GM12878 (cell line): Measurements from ENCODE around the gene UROC1. TPM values are rescaled to one million over a fixed set of nuclear protein-coding genes. Genes with fewer than 3 reads are reported as not detected.

Experiments
- ATAC-seq: fragments of 200-7000 bp; cut with Tn5 transposase; 3 replicates; pipeline ENCODE4 v1.9.1; 2020; ENCODE audit warnings: mild to moderate bottlenecking, moderate library complexity
- BruUV-seq: library from RNA; stranded (reverse); fragments of 400-500 nt; replicated peaks from 2 replicates; lab custom pipeline; 2021; lab: Mats Ljungman, UMichigan
- CTCF ChIA-PET: fragments of 300-600 bp; sonication (Branson Sonifier 250); formaldehyde crosslinking; extraction: SDS; loops from one replicate; lab custom pipeline; 2021; ENCODE audit warnings: inconsistent platforms; lab: Yijun Ruan, JAX
- POLR2A ChIA-PET: fragments of 350-600 bp; formaldehyde crosslinking; extraction: SDS; loops from one replicate; lab custom pipeline; 2021; ENCODE audit warnings: inconsistent platforms; lab: Charles Lee
- RAD21 ChIA-PET: fragments of 300-600 bp; sonication (Branson Sonifier 250); formaldehyde crosslinking; loops from one replicate; lab custom pipeline; 2023; ENCODE audit warnings: antibody characterized with exemption; ENCODE audit not compliant: unreplicated experiment; lab: Charles Lee
- SMC1A ChIA-PET: fragments of 300-600 bp; sonication (Branson Sonifier 250); formaldehyde crosslinking; loops from one replicate; lab custom pipeline; 2023; ENCODE audit not compliant: unreplicated experiment, uncharacterized antibody; lab: Charles Lee
- DNase-seq: peaks from one replicate; pipeline ENCODE4 v3.0.0-alpha.2; 2011; ENCODE audit warnings: low read depth, low spot score
- FAIRE-seq: peaks from 3 replicates; lab custom pipeline; 2011; peaks lifted over from hg19 to GRCh38; lab: Jason Lieb, UNC
- H2AFZ ChIP-seq: 2 replicates; pipeline ENCODE4 v1.6.0; 2011; ENCODE audit warnings: low read depth, low read length, control low read depth; ENCODE audit not compliant: control insufficient read depth
- H3K27ac ChIP-seq: 2 replicates; pipeline ENCODE4 v1.5.1; 2011; ENCODE audit warnings: control low read depth; ENCODE audit not compliant: control insufficient read depth, insufficient read depth
- H3K27me3 ChIP-seq, 2 experiments: replicated peaks in 1 of 2; 2 replicates each; pipeline versions ENCODE4 v1.6.0 to v1.6.1; 2011; ENCODE audit warnings: low read length in 1 of 2; ENCODE audit not compliant: control insufficient read depth in 2 of 2, insufficient read depth in 2 of 2
- H3K36me3 ChIP-seq, 2 experiments: 2 replicates each; pipeline ENCODE4 v1.5.1; 2011; ENCODE audit warnings: low read length in 1 of 2; ENCODE audit not compliant: control insufficient read depth in 2 of 2, insufficient read depth in 2 of 2
- H3K4me1 ChIP-seq: 2 replicates; pipeline ENCODE4 v1.6.1; 2011; ENCODE audit warnings: mild to moderate bottlenecking, low read length, moderate library complexity, mixed read lengths; ENCODE audit not compliant: control insufficient read depth, insufficient read depth
- H3K4me2 ChIP-seq: 2 replicates; pipeline ENCODE4 v1.6.0; 2011; ENCODE audit warnings: control low read depth; ENCODE audit not compliant: control insufficient read depth, insufficient read depth
- H3K4me3 ChIP-seq: fragments of 200-600 bp; sonication (generic); 2 replicates; pipeline ENCODE4 v1.5.1; 2016
- H3K79me2 ChIP-seq: 2 replicates; pipeline ENCODE4 v1.6.0; 2011; ENCODE audit warnings: low read length; ENCODE audit not compliant: control insufficient read depth, insufficient read depth
- H3K9ac ChIP-seq: 2 replicates; pipeline ENCODE4 v1.8.0; 2011; ENCODE audit warnings: low read length, control low read depth, mixed read lengths; ENCODE audit not compliant: control insufficient read depth, insufficient read depth
- H3K9me3 ChIP-seq: replicated peaks from 3 replicates; pipeline ENCODE4 v1.5.1; 2011; ENCODE audit warnings: mild to moderate bottlenecking, low read length; ENCODE audit not compliant: control insufficient read depth, insufficient read depth
- H4K20me1 ChIP-seq: 2 replicates; pipeline ENCODE4 v1.6.0; 2011; ENCODE audit not compliant: control insufficient read depth, insufficient read depth
- BCLAF1 ChIP-seq: fragments of 450-650 bp; IDR thresholded peaks from 2 replicates; pipeline ENCODE4 v1.6.1; 2017; ENCODE audit warnings: antibody characterized with exemption, mild to moderate bottlenecking, moderate library complexity
- CEBPB ChIP-seq, 2 experiments: fragments of 150-350 bp in 1 of 2; IDR thresholded peaks; 2 replicates each; pipeline ENCODE4 v1.6.1; 2012 to 2014; ENCODE audit warnings: low read depth in 2 of 2, low read length in 2 of 2, borderline replicate concordance in 1 of 2, inconsistent platforms in 1 of 2
- CREB1 ChIP-seq: IDR thresholded peaks from 2 replicates; pipeline ENCODE4 v1.6.1; 2012; ENCODE audit warnings: low read depth, mild to moderate bottlenecking, inconsistent platforms
- ESRRA ChIP-seq: IDR thresholded peaks from 2 replicates; pipeline ENCODE4 v1.6.1; 2012; ENCODE audit warnings: mild to moderate bottlenecking, low read length, improper control_type of control experiment
- FOS ChIP-seq: IDR thresholded peaks from 3 replicates; pipeline ENCODE4 v1.6.1; 2011; ENCODE audit warnings: borderline replicate concordance; ENCODE audit not compliant: insufficient read length; ENCODE audit errors: extremely low read depth
- IKZF2 ChIP-seq, 2 experiments: fragments of 450-650 bp; IDR thresholded peaks; 2 replicates each; pipeline ENCODE4 v1.6.1; 2017; ENCODE audit warnings: mild to moderate bottlenecking in 2 of 2, moderate library complexity in 2 of 2
- IRF4 ChIP-seq: IDR thresholded peaks from 2 replicates; pipeline ENCODE4 v1.6.1; 2011; ENCODE audit warnings: low read depth, low read length
- IRF5 ChIP-seq: fragments of 450-650 bp; IDR thresholded peaks from 2 replicates; pipeline ENCODE4 v1.6.1; 2017; ENCODE audit warnings: borderline replicate concordance
- POU2F2 ChIP-seq: IDR thresholded peaks from 3 replicates; pipeline ENCODE4 v1.6.1; 2011; ENCODE audit warnings: low read depth, mild to moderate bottlenecking, low read length, borderline replicate concordance
- RAD21 ChIP-seq: IDR thresholded peaks from 2 replicates; pipeline ENCODE4 v1.6.1; 2011; ENCODE audit warnings: mild to moderate bottlenecking, low read depth, low read length, moderate library complexity; ENCODE audit not compliant: insufficient read depth
- SMAD5 ChIP-seq: IDR thresholded peaks from 2 replicates; pipeline ENCODE4 v1.6.1; 2016; ENCODE audit warnings: antibody characterized with exemption, low read depth
- ZNF207 ChIP-seq: fragments of 450-650 bp; IDR thresholded peaks from 2 replicates; pipeline ENCODE4 v1.6.1; 2014; ENCODE audit warnings: antibody characterized with exemption, mild to moderate bottlenecking, borderline replicate concordance
- ZNF274 ChIP-seq: IDR thresholded peaks from one replicate; pipeline ENCODE4 v1.8.0; 2011; ENCODE audit not compliant: insufficient read length, insufficient read depth
- ZZZ3 ChIP-seq: IDR thresholded peaks from 2 replicates; pipeline ENCODE4 v1.6.1; 2011; ENCODE audit warnings: low read depth; ENCODE audit not compliant: control insufficient read depth, insufficient read length
- WGBS: methylation state at CpG from one replicate; pipeline ENCODE4 v1.1.6; 2016; ENCODE audit warnings: low lambda C conversion rate; ENCODE audit not compliant: insufficient replicate concordance, insufficient coverage; ENCODE audit errors: missing lambda C conversion rate; 5-methylcytosine and 5-hydroxymethylcytosine counted together
- in situ Hi-C: fragments of 300-500 bp; cut with MboI; formaldehyde crosslinking; loops from 9 replicates; pipeline ENCODE4 v1.14.3; 2018; ENCODE audit warnings: mixed read lengths
- intact Hi-C: fragments of 100-400 bp; cut with micrococcal nuclease; formaldehyde crosslinking; loops from one replicate; pipeline ENCODE4 v1.14.2; 2022; ENCODE audit not compliant: unreplicated experiment
- polyA plus RNA-seq, 11 experiments: library from polyadenylated mRNA; depleted of rRNA in 4 of 11; unstranded in 6 of 11; stranded (reverse) in 5 of 11; fragments of >200 nt; fragmentation: Nextera tagmentation in 4 of 11; fragmentation: Illumina TruSeq in 1 of 11; extraction: Ambion mirVana in 4 of 11; extraction: Trizol in 1 of 11; gene quantifications; 1 replicate in 1 of 11; 2 replicates in 10 of 11; pipeline versions ENCODE4 v1.2.1 to v1.2.3, GENCODE V29; 2011 to 2016; ENCODE audit warnings: inconsistent platforms in 2 of 11, missing spikeins in 2 of 11, low read depth in 1 of 11
- total RNA-seq, 4 experiments: library from RNA; depleted of rRNA in 3 of 4; stranded (reverse); fragments of >200 nt in 3 of 4; fragmentation: Illumina TruSeq in 1 of 4; extraction: Trizol in 1 of 4; gene quantifications; 2 replicates each; pipeline versions ENCODE4 v1.2.1 to v1.2.3, GENCODE V29; 2013 to 2021

Gene UROC1
- total and polyA plus RNA-seq, 10 of the 15 experiments (the other 5 are each of a cell fraction or from before 2014, with no cell fraction given) = 0.04 TPM; not detected in 9

GRCh38 chr3:126542340-126543241 is 25.0 kb upstream of the UROC1 start:
- no TSS peak for BruUV-seq
- H3K9me3 ChIP-seq = no peaks in the 10 kb centered on the region
- TF ChIP-seq CEBPB (IDR thresholded peaks at IDR 0.05; ENCODE audit: borderline replicate concordance in 1 of 2, low read depth in 2 of 2, low read length in 2 of 2) (no peak), IRF4 (no peak), ZZZ3 (no peak), FOS (no peak), BCLAF1 (no peak), ZNF274 (no peak), IKZF2 (IDR thresholded peaks at IDR 0.05) (no peak), RAD21 (no peak), CREB1 (no peak), SMAD5 (no peak), ZNF207 (no peak), ESRRA (no peak), IRF5 (no peak), POU2F2 (no peak)
- TF ChIP-seq, all 136 proteins: peak for 0
- SMC1A ChIA-PET = no interaction called here
- in situ Hi-C loops = no loop called here
- no peaks in the 10 kb centered on the region for H4K20me1 ChIP-seq
- POLR2A ChIA-PET = no interaction called here
- CTCF ChIA-PET = no interaction called here
- no peak for FAIRE-seq
- H3K27ac ChIP-seq = no peak overlapping the region
- no peak overlapping the region for H3K9ac ChIP-seq
- WGBS = 86% methylated on average over 35 of the region's 57 CpGs
- H3K4me2 ChIP-seq = no peak overlapping the region
- H3K36me3 ChIP-seq = no peaks in the 10 kb centered on the region
- H3K79me2 ChIP-seq = no peaks in the 10 kb centered on the region
- no peaks in the 10 kb centered on the region for H3K4me1 ChIP-seq
- RAD21 ChIA-PET = no interaction called here
- DNase-seq = no peak
- H2AFZ ChIP-seq = no peak overlapping the region
- peaks cover 3 to 8% of the 10 kb centered on the region in 2 experiments; a peak in 3 of 4 replicates for H3K27me3 ChIP-seq
- intact Hi-C loops = no loop called here
- H3K4me3 ChIP-seq = no peak overlapping the region
- ATAC-seq = no peak
